GM23338 (cell line): ENCODE results near the gene TMEM98. TPM values are rescaled to one million over a fixed set of nuclear protein-coding genes. Genes with fewer than 3 reads are reported as not detected.

ENCODE experiments used
- ATAC-seq: fragments of 200-7000 bp; cut with Tn5 transposase; 3 replicates; pipeline ENCODE4 v1.9.1; 2020
- DNase-seq: peaks from one replicate; pipeline ENCODE4 v3.0.0-alpha.2; 2015; ENCODE audit warnings: low spot score
- H2AFZ ChIP-seq: fragments of 200-600 bp; sonication (generic); 2 replicates; pipeline ENCODE4 v1.8.0; 2016; ENCODE audit warnings: antibody characterized with exemption, mild to moderate bottlenecking, moderate library complexity
- H3F3A ChIP-seq: fragments of 200-600 bp; sonication (generic); replicated peaks from 2 replicates; pipeline ENCODE4 v1.8.0; 2017; ENCODE audit warnings: antibody characterized with exemption, mixed run types, low read depth
- H3K27ac ChIP-seq: fragments of 200-600 bp; sonication (generic); 2 replicates; pipeline ENCODE4 v1.6.1; 2016; ENCODE audit warnings: low read depth
- H3K27me3 ChIP-seq: fragments of 200-600 bp; sonication (generic); 2 replicates; pipeline ENCODE4 v1.8.0; 2016; ENCODE audit warnings: mild to moderate bottlenecking, mixed run types, moderate library complexity; ENCODE audit not compliant: insufficient read depth
- H3K36me3 ChIP-seq: fragments of 200-600 bp; sonication (generic); 2 replicates; pipeline ENCODE4 v1.8.0; 2016; ENCODE audit warnings: mild to moderate bottlenecking; ENCODE audit not compliant: insufficient read depth
- H3K4me1 ChIP-seq: fragments of 200-600 bp; sonication (generic); 2 replicates; pipeline ENCODE4 v1.8.0; 2016; ENCODE audit warnings: mild to moderate bottlenecking, moderate library complexity; ENCODE audit not compliant: insufficient read depth
- H3K4me2 ChIP-seq: fragments of 200-600 bp; sonication (generic); 2 replicates; pipeline ENCODE4 v1.7.1; 2017; ENCODE audit warnings: mixed run types
- H3K4me3 ChIP-seq: fragments of 200-600 bp; sonication (generic); 2 replicates; pipeline ENCODE4 v1.6.1; 2016; ENCODE audit warnings: mixed run types
- H3K79me2 ChIP-seq: fragments of 200-600 bp; sonication (generic); replicated peaks from 2 replicates; pipeline ENCODE4 v1.8.0; 2017; ENCODE audit warnings: mild to moderate bottlenecking; ENCODE audit not compliant: insufficient read depth
- H3K9me2 ChIP-seq: fragments of 200-600 bp; sonication (generic); 2 replicates; pipeline ENCODE4 v1.8.0; 2017; ENCODE audit not compliant: insufficient read depth
- H4K20me1 ChIP-seq: fragments of 200-600 bp; sonication (generic); replicated peaks from 2 replicates; pipeline ENCODE4 v1.8.0; 2017; ENCODE audit warnings: mild to moderate bottlenecking; ENCODE audit not compliant: insufficient read depth
- H3K27ac Mint-ChIP-seq: 2 replicates; pipeline ENCODE4 v1.8.0; 2020; ENCODE audit warnings: inconsistent platforms, mild to moderate bottlenecking, moderate library complexity, mixed read lengths
- H3K27me3 Mint-ChIP-seq: 3 replicates; pipeline ENCODE4 v1.8.0; 2022; ENCODE audit warnings: low read depth, mild to moderate bottlenecking, moderate library complexity, mixed read lengths, inconsistent platforms; ENCODE audit not compliant: insufficient read depth, poor library complexity
- H3K36me3 Mint-ChIP-seq: 3 replicates; pipeline ENCODE4 v1.8.0; 2021; ENCODE audit warnings: low read depth, mild to moderate bottlenecking, inconsistent platforms, moderate library complexity, mixed read lengths
- H3K4me1 Mint-ChIP-seq: 3 replicates; pipeline ENCODE4 v1.8.0; 2020; ENCODE audit warnings: mild to moderate bottlenecking, inconsistent platforms, mixed read lengths
- H3K4me3 Mint-ChIP-seq: 3 replicates; pipeline ENCODE4 v1.8.0; 2021; ENCODE audit warnings: moderate library complexity, mild to moderate bottlenecking, inconsistent platforms, mixed read lengths
- H3K9me3 Mint-ChIP-seq: 3 replicates; pipeline ENCODE4 v1.8.0; 2020; ENCODE audit warnings: moderate library complexity, mild to moderate bottlenecking, inconsistent platforms, mixed read lengths
- CREB1 ChIP-seq: fragments of 250-450 bp; sonication (Bioruptor Pico); IDR thresholded peaks from 2 replicates; pipeline ENCODE4 v1.5.0; 2020; ENCODE audit warnings: low read depth, mild to moderate bottlenecking, moderate library complexity
- EZH2 ChIP-seq: fragments of 200-600 bp; sonication (generic); IDR thresholded peaks from one replicate; pipeline ENCODE4 v1.8.0; 2017; ENCODE audit warnings: antibody characterized with exemption, mild to moderate bottlenecking, low read depth; ENCODE audit not compliant: unreplicated experiment
- EZH2phosphoT487 ChIP-seq: fragments of 200-600 bp; sonication (generic); IDR thresholded peaks from one replicate; pipeline ENCODE4 v1.8.1; 2018; ENCODE audit warnings: antibody characterized with exemption; ENCODE audit not compliant: unreplicated experiment
- JUNB ChIP-seq: IDR thresholded peaks from one replicate; pipeline ENCODE4 v1.6.1; 2016; ENCODE audit warnings: antibody characterized with exemption; ENCODE audit not compliant: unreplicated experiment
- NANOG ChIP-seq: IDR thresholded peaks from 2 replicates; pipeline ENCODE4 v1.6.1; 2016; ENCODE audit warnings: antibody characterized with exemption, borderline replicate concordance
- POLR2AphosphoS5 ChIP-seq: IDR thresholded peaks from 2 replicates; pipeline ENCODE4 v1.6.1; 2016; ENCODE audit warnings: antibody characterized with exemption, low read depth
- STAT1 ChIP-seq: IDR thresholded peaks from one replicate; pipeline ENCODE4 v1.6.1; 2016; ENCODE audit warnings: antibody characterized with exemption; ENCODE audit not compliant: unreplicated experiment
- ZNF114 ChIP-seq: fragments of 250-450 bp; sonication (Bioruptor Pico); IDR thresholded peaks from 2 replicates; pipeline ENCODE4 v1.5.0; 2020; ENCODE audit warnings: mild to moderate bottlenecking, moderate library complexity
- ZNF331 ChIP-seq: fragments of 250-450 bp; sonication (Bioruptor Pico); IDR thresholded peaks from 2 replicates; pipeline ENCODE4 v1.5.0; 2020; ENCODE audit warnings: low read depth, mild to moderate bottlenecking, moderate library complexity
- polyA plus RNA-seq: library from polyadenylated mRNA; unstranded; fragments of >200 nt; fragmentation: Nextera tagmentation; extraction: Ambion mirVana; gene quantifications from 2 replicates; pipeline ENCODE4 v1.2.1, GENCODE V29; 2016
- total RNA-seq: library from RNA; depleted of rRNA; stranded (reverse); fragments of >200 nt; shearing (Covaris generic); gene quantifications from 2 replicates; pipeline ENCODE4 v1.2.3, GENCODE V29; 2014
- TF ChIP-seq, protein P1 (sequence below): IDR thresholded peaks from 2 replicates; pipeline ENCODE4 v1.6.1; 2016; ENCODE audit warnings: antibody characterized with exemption
- TF ChIP-seq, protein P2 (sequence below): IDR thresholded peaks from one replicate; pipeline ENCODE4 v1.6.1; 2018; ENCODE audit warnings: antibody characterized with exemption; ENCODE audit not compliant: unreplicated experiment
- TF ChIP-seq, protein P3 (sequence below), 2 experiments: fragments of 200-600 bp in 1 of 2; sonication (generic) in 1 of 2; conservative IDR thresholded peaks; 2 replicates each; pipeline versions ENCODE4 v1.5.1 to v1.6.1; 2016 to 2017; ENCODE audit warnings: antibody characterized with exemption in 2 of 2, low read depth in 2 of 2, mild to moderate bottlenecking in 2 of 2, moderate library complexity in 1 of 2
- TF ChIP-seq, protein P4 (sequence below): fragments of 250-450 bp; sonication (Bioruptor Pico); IDR thresholded peaks from 2 replicates; pipeline ENCODE4 v1.5.0; 2020; ENCODE audit warnings: mild to moderate bottlenecking, moderate library complexity

TMEM98 gene
- total and polyA plus RNA-seq, 2 experiments from 2014 or later, result 60.4 to 94.8 TPM

- Mint-ChIP-seq H3K4me1 (peaks cover 2% of the 10 kb centered on the region; the same call in 2 of the 3 replicates), H3K9me3 (peaks cover 8% of the 10 kb centered on the region), H3K4me3 (no peak overlapping the region), H3K36me3 (no peaks in the 10 kb centered on the region; the same call in 2 of the 3 replicates), H3K27ac (no peak overlapping the region), H3K27me3 (peaks cover 12% of the 10 kb centered on the region)
- Histone ChIP-seq H3K4me2 (no peak overlapping the region), H3K9me2 (0 out of 2 replicates have a peak, but pooled peaks cover 6% of the 10 kb centered on the region), H3K4me3 (no peak overlapping the region), H3K27ac (no peak overlapping the region), H2AFZ (no peak overlapping the region), H4K20me1 (no peaks in the 10 kb centered on the region), H3K36me3 (no peaks in the 10 kb centered on the region), H3K4me1 (no peaks in the 10 kb centered on the region), H3F3A (no peaks in the 10 kb centered on the region), H3K79me2 (no peaks in the 10 kb centered on the region), H3K27me3 (peaks cover 5% of the 10 kb centered on the region; the same call in 1 of the 2 replicates)
- ATAC-seq (no peak), DNase-seq (no peak)
- TF ChIP-seq ZNF331 (no peak), ZNF114 (CRISPR knock-in tag) (no peak), STAT1 (no peak), EZH2phosphoT487 (no peak), POLR2AphosphoS5 (no peak), NANOG (no peak), CREB1 (CRISPR knock-in tag) (no peak), EZH2 (no peak), JUNB (no peak)
- TF ChIP-seq, protein P1, sequence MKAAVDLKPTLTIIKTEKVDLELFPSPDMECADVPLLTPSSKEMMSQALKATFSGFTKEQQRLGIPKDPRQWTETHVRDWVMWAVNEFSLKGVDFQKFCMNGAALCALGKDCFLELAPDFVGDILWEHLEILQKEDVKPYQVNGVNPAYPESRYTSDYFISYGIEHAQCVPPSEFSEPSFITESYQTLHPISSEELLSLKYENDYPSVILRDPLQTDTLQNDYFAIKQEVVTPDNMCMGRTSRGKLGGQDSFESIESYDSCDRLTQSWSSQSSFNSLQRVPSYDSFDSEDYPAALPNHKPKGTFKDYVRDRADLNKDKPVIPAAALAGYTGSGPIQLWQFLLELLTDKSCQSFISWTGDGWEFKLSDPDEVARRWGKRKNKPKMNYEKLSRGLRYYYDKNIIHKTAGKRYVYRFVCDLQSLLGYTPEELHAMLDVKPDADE, result no peak
- TF ChIP-seq, protein P2, sequence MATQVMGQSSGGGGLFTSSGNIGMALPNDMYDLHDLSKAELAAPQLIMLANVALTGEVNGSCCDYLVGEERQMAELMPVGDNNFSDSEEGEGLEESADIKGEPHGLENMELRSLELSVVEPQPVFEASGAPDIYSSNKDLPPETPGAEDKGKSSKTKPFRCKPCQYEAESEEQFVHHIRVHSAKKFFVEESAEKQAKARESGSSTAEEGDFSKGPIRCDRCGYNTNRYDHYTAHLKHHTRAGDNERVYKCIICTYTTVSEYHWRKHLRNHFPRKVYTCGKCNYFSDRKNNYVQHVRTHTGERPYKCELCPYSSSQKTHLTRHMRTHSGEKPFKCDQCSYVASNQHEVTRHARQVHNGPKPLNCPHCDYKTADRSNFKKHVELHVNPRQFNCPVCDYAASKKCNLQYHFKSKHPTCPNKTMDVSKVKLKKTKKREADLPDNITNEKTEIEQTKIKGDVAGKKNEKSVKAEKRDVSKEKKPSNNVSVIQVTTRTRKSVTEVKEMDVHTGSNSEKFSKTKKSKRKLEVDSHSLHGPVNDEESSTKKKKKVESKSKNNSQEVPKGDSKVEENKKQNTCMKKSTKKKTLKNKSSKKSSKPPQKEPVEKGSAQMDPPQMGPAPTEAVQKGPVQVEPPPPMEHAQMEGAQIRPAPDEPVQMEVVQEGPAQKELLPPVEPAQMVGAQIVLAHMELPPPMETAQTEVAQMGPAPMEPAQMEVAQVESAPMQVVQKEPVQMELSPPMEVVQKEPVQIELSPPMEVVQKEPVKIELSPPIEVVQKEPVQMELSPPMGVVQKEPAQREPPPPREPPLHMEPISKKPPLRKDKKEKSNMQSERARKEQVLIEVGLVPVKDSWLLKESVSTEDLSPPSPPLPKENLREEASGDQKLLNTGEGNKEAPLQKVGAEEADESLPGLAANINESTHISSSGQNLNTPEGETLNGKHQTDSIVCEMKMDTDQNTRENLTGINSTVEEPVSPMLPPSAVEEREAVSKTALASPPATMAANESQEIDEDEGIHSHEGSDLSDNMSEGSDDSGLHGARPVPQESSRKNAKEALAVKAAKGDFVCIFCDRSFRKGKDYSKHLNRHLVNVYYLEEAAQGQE, result no peak
- TF ChIP-seq, protein P3, sequence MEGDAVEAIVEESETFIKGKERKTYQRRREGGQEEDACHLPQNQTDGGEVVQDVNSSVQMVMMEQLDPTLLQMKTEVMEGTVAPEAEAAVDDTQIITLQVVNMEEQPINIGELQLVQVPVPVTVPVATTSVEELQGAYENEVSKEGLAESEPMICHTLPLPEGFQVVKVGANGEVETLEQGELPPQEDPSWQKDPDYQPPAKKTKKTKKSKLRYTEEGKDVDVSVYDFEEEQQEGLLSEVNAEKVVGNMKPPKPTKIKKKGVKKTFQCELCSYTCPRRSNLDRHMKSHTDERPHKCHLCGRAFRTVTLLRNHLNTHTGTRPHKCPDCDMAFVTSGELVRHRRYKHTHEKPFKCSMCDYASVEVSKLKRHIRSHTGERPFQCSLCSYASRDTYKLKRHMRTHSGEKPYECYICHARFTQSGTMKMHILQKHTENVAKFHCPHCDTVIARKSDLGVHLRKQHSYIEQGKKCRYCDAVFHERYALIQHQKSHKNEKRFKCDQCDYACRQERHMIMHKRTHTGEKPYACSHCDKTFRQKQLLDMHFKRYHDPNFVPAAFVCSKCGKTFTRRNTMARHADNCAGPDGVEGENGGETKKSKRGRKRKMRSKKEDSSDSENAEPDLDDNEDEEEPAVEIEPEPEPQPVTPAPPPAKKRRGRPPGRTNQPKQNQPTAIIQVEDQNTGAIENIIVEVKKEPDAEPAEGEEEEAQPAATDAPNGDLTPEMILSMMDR (conservative IDR thresholded peaks at IDR 0.05; ENCODE audit: low read depth in 2 of 2), result no peak
- TF ChIP-seq, protein P4, sequence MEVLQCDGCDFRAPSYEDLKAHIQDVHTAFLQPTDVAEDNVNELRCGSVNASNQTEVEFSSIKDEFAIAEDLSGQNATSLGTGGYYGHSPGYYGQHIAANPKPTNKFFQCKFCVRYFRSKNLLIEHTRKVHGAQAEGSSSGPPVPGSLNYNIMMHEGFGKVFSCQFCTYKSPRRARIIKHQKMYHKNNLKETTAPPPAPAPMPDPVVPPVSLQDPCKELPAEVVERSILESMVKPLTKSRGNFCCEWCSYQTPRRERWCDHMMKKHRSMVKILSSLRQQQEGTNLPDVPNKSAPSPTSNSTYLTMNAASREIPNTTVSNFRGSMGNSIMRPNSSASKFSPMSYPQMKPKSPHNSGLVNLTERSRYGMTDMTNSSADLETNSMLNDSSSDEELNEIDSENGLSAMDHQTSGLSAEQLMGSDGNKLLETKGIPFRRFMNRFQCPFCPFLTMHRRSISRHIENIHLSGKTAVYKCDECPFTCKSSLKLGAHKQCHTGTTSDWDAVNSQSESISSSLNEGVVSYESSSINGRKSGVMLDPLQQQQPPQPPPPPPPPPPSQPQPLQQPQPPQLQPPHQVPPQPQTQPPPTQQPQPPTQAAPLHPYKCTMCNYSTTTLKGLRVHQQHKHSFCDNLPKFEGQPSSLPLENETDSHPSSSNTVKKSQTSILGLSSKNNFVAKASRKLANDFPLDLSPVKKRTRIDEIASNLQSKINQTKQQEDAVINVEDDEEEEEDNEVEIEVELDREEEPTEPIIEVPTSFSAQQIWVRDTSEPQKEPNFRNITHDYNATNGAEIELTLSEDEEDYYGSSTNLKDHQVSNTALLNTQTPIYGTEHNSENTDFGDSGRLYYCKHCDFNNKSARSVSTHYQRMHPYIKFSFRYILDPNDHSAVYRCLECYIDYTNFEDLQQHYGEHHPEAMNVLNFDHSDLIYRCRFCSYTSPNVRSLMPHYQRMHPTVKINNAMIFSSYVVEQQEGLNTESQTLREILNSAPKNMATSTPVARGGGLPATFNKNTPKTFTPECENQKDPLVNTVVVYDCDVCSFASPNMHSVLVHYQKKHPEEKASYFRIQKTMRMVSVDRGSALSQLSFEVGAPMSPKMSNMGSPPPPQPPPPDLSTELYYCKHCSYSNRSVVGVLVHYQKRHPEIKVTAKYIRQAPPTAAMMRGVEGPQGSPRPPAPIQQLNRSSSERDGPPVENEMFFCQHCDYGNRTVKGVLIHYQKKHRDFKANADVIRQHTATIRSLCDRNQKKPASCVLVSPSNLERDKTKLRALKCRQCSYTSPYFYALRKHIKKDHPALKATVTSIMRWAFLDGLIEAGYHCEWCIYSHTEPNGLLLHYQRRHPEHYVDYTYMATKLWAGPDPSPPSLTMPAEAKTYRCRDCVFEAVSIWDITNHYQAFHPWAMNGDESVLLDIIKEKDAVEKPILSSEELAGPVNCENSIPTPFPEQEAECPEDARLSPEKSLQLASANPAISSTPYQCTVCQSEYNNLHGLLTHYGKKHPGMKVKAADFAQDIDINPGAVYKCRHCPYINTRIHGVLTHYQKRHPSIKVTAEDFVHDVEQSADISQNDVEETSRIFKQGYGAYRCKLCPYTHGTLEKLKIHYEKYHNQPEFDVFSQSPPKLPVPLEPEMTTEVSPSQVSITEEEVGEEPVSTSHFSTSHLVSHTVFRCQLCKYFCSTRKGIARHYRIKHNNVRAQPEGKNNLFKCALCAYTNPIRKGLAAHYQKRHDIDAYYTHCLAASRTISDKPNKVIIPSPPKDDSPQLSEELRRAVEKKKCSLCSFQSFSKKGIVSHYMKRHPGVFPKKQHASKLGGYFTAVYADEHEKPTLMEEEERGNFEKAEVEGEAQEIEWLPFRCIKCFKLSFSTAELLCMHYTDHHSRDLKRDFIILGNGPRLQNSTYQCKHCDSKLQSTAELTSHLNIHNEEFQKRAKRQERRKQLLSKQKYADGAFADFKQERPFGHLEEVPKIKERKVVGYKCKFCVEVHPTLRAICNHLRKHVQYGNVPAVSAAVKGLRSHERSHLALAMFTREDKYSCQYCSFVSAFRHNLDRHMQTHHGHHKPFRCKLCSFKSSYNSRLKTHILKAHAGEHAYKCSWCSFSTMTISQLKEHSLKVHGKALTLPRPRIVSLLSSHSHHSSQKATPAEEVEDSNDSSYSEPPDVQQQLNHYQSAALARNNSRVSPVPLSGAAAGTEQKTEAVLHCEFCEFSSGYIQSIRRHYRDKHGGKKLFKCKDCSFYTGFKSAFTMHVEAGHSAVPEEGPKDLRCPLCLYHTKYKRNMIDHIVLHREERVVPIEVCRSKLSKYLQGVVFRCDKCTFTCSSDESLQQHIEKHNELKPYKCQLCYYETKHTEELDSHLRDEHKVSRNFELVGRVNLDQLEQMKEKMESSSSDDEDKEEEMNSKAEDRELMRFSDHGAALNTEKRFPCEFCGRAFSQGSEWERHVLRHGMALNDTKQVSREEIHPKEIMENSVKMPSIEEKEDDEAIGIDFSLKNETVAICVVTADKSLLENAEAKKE (CRISPR knock-in tag), result no peak
These were observed 66.0 kb downstream of the TMEM98 start for GRCh38 chr17:32993977-32994376.
